ENCODE measurements around the gene PPP1R13L.
"Not testable (repeated sequence)": the region's sequence is repeated elsewhere in the genome, so short reads cannot be mapped to it uniquely, and the experiment has no call there.

Gene PPP1R13L

GRCh38 chr19:45344621-45345505, 60.0 kb downstream of the PPP1R13L start:
- DNase-seq, result no peak

- no peak for DNase-seq
These were observed 62.0 kb downstream of the PPP1R13L start for GRCh38 chr19:45342911-45343310.

DNA sequence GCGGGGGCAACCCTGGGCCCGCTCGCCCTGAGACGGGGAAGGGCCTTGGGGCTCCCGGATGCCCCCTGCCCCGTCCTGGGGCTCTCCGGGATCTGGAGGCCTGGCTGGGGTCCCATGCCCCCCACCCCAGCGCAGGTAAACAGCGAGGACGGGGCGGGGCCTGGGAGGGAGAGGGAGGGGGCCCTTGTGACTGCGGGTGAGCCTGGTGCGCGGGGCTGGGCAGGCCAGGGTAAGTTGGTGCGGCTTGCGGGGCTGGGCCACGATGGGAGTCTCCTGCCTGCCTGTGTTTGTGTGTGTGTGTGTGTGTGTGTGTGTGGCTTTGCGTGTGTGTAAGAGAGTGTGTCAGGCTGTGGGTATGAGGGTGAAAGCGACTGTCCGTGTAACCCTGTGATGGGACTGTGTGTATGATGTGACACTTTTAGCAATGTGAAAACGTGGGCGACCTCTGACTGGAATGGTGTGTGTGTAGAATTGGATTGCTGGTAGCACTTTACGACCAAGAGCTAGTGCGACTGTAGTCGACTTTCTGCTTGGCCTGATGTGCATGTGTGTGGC, 63.9 kb downstream of the PPP1R13L start:
- DNase-seq, result no peak

DNA sequence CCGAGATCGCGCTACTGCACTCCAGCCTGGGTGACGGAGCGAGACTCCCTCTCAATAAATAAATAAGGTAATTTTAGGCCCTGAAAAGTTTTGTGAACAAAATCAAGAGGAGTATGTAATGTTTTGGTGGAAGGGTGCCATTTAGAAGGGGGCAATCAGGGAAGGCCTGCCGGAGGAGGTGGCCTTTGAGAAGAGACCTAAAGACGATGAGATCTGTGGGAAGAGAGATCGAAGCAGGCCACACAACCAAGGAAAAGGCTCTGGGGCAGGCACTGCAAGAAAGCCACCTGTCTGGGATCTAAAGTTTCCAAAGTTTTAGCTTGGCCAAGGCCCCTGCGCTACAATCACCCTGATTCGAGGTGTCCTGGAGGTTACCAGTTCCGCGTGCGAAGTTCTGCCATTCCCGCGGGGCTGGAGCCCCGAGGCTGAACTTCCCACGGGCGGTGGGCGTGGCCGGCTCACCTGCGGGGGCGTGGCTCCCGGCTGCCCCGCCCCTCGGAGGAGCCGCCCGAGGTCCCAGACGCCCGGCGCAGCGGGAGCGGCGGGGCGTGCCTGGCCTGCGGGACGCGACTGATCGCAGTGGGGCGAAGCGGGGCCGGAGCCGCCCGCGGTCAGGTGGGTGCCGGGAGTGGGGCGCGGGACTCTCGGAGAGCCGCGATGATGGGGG, 64.5 kb downstream of the PPP1R13L start, which contains the start of gene KLC3:
Gene KLC3 (plus strand): TSS at position 519 of the 667 bp plus-strand sequence. CDS start 4,792 bp downstream, outside the sequence.
- peak; percentile 25 for DNase-seq

GRCh38 chr19:45339629-45340028, 65.2 kb downstream of the PPP1R13L start:
- DNase-seq, result no peak

DNA sequence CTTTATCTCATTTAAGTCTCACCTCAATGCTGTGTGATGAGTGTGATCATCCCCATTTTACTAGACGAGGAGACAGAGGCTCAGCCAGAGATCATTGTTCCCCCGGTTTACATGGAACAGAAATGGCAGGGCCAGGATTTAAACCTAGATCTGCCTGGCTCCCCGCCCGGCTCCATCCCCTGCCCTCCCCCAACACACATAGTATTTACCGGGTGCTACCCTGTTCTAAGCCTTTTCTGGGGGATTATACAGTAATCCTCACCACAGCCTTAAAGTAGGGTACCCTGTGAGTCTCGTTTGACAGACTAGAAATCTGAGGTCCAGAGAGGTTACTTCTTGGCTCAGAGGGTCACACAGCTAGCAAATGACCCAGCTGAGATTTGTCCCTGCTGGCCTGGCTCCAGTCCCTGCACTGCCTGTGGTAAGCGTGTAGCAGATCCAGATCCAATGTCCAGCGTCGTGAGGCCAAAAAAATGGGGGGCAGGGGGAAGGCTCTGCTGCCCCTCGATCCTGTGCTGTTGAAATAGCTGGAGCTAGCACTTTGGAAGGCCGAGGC, 68.1 kb downstream of the PPP1R13L start:
- no peak for DNase-seq

DNA sequence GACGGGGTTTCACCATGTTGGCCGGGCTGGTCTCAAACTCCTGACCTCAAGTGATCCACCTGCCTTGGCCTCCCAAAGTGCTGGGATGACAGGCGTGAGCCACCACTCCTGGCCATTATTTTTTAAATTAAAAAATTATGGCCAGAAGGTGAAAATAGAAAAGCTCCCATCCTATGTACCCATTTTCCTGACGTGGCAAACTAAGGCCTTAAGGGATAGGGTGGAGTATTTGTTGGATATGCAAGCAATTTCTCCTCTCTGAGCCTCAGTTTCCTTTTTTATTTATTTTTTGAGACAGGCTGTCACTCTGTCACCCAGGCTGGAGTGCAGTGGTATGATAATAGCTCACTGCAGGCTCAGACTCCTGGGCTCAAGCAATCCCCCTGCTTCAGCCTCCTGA, 70.0 kb downstream of the PPP1R13L start:
- DNase-seq, result not testable (repeated sequence)

GRCh38 chr19:45333609-45334303, 71.1 kb downstream of the PPP1R13L start:
- no peak for DNase-seq

DNA sequence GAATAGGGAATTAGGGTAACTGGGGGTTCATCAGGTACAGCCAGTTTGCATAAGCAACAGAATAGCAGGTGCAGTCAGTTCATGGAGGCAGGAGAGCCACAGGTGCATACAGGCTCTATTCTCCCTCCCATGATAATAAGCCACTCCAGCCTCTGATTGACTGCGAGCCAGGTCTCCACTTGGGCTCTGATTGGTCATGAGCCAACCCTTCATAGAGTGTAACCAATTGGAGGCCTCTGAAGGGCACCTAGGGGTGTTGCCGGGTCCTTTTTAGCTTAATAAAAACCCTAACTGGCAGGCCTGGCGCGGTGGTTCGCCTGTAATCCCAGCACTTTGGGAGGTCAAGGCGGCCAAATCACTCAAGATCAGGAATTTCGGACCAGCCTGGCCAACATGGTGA, 73.5 kb downstream of the PPP1R13L start:
- no peak for DNase-seq

Measured in CD4-positive, alpha-beta T cell treated with Interleukin-17A for 1 hour (primary cell).